Measurements from ENCODE around the gene SFXN5.

The SFXN5 gene

DNA sequence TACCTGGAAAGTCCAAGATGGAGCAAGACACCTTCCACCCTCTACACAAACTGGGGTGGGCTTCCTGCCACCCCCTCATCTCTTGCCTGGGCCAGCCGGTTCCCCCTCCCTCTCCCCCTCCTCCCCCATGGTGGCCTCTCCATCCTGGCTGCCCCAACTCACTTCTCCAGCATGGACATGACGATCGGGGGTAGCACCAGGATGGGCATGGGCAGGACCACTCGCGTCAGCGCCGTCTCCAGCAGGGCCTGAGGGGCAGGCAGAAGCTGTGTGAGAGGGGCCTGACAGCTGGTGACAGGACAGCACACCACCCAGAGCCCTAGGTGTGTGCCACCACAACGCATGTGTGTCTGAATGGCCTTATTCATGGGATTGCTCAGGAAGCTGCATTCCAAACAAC, 103.2 kb downstream of the SFXN5 start:
- no peaks in the 10 kb centered on the region for H3K79me2 ChIP-seq (ENCODE audit: insufficient read depth, low read length)
- no peaks in the 10 kb centered on the region for H3K9me2 ChIP-seq (replicated peaks; ENCODE audit: insufficient read depth, low read length)
- no peaks in the 10 kb centered on the region for H4K20me1 ChIP-seq (ENCODE audit: low read depth, low read length)
- H3F3A ChIP-seq (ENCODE audit: insufficient read depth), result no peaks in the 10 kb centered on the region
- TF ChIP-seq EZH2phosphoT487 (conservative IDR thresholded peaks at IDR 0.05; ENCODE audit: low read length), result no peak
- TF ChIP-seq, protein P1, sequence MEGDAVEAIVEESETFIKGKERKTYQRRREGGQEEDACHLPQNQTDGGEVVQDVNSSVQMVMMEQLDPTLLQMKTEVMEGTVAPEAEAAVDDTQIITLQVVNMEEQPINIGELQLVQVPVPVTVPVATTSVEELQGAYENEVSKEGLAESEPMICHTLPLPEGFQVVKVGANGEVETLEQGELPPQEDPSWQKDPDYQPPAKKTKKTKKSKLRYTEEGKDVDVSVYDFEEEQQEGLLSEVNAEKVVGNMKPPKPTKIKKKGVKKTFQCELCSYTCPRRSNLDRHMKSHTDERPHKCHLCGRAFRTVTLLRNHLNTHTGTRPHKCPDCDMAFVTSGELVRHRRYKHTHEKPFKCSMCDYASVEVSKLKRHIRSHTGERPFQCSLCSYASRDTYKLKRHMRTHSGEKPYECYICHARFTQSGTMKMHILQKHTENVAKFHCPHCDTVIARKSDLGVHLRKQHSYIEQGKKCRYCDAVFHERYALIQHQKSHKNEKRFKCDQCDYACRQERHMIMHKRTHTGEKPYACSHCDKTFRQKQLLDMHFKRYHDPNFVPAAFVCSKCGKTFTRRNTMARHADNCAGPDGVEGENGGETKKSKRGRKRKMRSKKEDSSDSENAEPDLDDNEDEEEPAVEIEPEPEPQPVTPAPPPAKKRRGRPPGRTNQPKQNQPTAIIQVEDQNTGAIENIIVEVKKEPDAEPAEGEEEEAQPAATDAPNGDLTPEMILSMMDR (IDR thresholded peaks at IDR 0.05; ENCODE audit: insufficient read depth, low read length, poor library complexity, severe bottlenecking), result no peak
- H3K4me2 ChIP-seq (ENCODE audit: low read depth, low read length, poor library complexity, severe bottlenecking), result no peak overlapping the region
- no peak overlapping the region for H2AFZ ChIP-seq (ENCODE audit: low read depth, low read length, severe bottlenecking)
- no peak overlapping the region for H3K9ac ChIP-seq (ENCODE audit: low read length)
- H3K9me3 ChIP-seq (ENCODE audit: insufficient read depth, low read length), result no peaks in the 10 kb centered on the region
- no peaks in the 10 kb centered on the region for H3K27me3 ChIP-seq (ENCODE audit: low read length)
- H3K27ac ChIP-seq (ENCODE audit: low read depth, low read length), result no peak overlapping the region
- no peak overlapping the region for H3K4me3 ChIP-seq (ENCODE audit: insufficient read depth, low read length, poor library complexity, severe bottlenecking)
- no peaks in the 10 kb centered on the region for H3K36me3 ChIP-seq (ENCODE audit: low read length)

GRCh38 chr2:72965770-72966450, 105.6 kb downstream of the SFXN5 start:
- TF ChIP-seq, protein P1 (IDR thresholded peaks at IDR 0.05; ENCODE audit: insufficient read depth, low read length, poor library complexity, severe bottlenecking), result no peak
- no peak for TF ChIP-seq EZH2phosphoT487 (conservative IDR thresholded peaks at IDR 0.05; ENCODE audit: low read length)
- Histone ChIP-seq H4K20me1 (ENCODE audit: low read depth, low read length) (no peaks in the 10 kb centered on the region), H3K36me3 (ENCODE audit: low read length) (no peaks in the 10 kb centered on the region), H3K27ac (ENCODE audit: low read depth, low read length) (no peak overlapping the region), H3K9ac (ENCODE audit: low read length) (no peak overlapping the region), H3K27me3 (ENCODE audit: low read length) (no peaks in the 10 kb centered on the region), H3K4me3 (ENCODE audit: insufficient read depth, low read length, poor library complexity, severe bottlenecking) (no peak overlapping the region), H2AFZ (ENCODE audit: low read depth, low read length, severe bottlenecking) (no peak overlapping the region), H3K4me2 (ENCODE audit: low read depth, low read length, poor library complexity, severe bottlenecking) (no peak overlapping the region), H3F3A (ENCODE audit: insufficient read depth) (no peaks in the 10 kb centered on the region), H3K9me3 (ENCODE audit: insufficient read depth, low read length) (no peaks in the 10 kb centered on the region), H3K79me2 (ENCODE audit: insufficient read depth, low read length) (no peaks in the 10 kb centered on the region), H3K9me2 (replicated peaks; ENCODE audit: insufficient read depth, low read length) (no peaks in the 10 kb centered on the region)

DNA sequence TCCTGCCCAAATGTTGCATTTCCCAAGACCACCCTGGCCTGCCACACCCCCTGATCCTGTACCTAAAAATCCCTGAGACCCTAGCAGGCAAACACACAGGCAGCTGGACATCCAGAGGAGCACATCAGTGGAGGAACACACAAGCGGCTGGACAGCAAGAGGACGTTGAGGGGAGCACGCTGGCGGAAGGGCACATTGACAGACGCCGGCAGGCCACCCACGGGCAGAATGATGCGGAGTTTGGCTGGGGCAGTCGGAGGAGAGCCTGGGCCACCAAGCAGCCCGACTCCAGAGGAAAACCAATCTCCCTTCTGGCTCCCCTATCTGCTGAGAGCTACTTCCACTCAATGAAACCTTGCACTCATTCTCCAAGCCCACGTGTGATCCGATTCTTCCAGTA, 106.5 kb downstream of the SFXN5 start:
- no peak for TF ChIP-seq EZH2phosphoT487 (conservative IDR thresholded peaks at IDR 0.05; ENCODE audit: low read length)
- TF ChIP-seq, protein P1 (IDR thresholded peaks at IDR 0.05; ENCODE audit: insufficient read depth, low read length, poor library complexity, severe bottlenecking), result no peak
- Histone ChIP-seq H3K4me2 (ENCODE audit: low read depth, low read length, poor library complexity, severe bottlenecking) (no peak overlapping the region), H3K9me2 (replicated peaks; ENCODE audit: insufficient read depth, low read length) (no peaks in the 10 kb centered on the region), H3K36me3 (ENCODE audit: low read length) (no peaks in the 10 kb centered on the region), H3K9ac (ENCODE audit: low read length) (no peak overlapping the region), H3K27me3 (ENCODE audit: low read length) (no peaks in the 10 kb centered on the region), H3K79me2 (ENCODE audit: insufficient read depth, low read length) (no peaks in the 10 kb centered on the region), H4K20me1 (ENCODE audit: low read depth, low read length) (no peaks in the 10 kb centered on the region), H3K4me3 (ENCODE audit: insufficient read depth, low read length, poor library complexity, severe bottlenecking) (no peak overlapping the region), H3K9me3 (ENCODE audit: insufficient read depth, low read length) (no peaks in the 10 kb centered on the region), H3F3A (ENCODE audit: insufficient read depth) (no peaks in the 10 kb centered on the region), H2AFZ (ENCODE audit: low read depth, low read length, severe bottlenecking) (no peak overlapping the region), H3K27ac (ENCODE audit: low read depth, low read length) (no peak overlapping the region)
